Uterus (tissue), 4 donors: ENCODE measurements around the gene RSRP1. TPM values are rescaled to one million over a fixed set of nuclear protein-coding genes. Genes with fewer than 3 reads are reported as not detected.

Experiments
- DNase-seq, 2 donors: peaks; one replicate each; pipeline ENCODE4 v3.0.0-alpha.2; 2019 to 2020
- H3K27ac ChIP-seq, 2 donors: fragments of 200-600 bp; sonication (generic); 1 replicate in 1 of 2; 2 replicates in 1 of 2; pipeline ENCODE4 v1.5.1; 2016 to 2018
- H3K27me3 ChIP-seq, 2 donors: fragments of 200-600 bp; sonication (generic); one replicate each; pipeline ENCODE4 v1.5.1; 2018 to 2019; ENCODE audit warnings: control low read depth in 1 of 2
- H3K36me3 ChIP-seq, 2 donors: fragments of 200-600 bp; sonication (generic); one replicate each; pipeline ENCODE4 v1.5.1; 2019; ENCODE audit warnings: control low read depth in 1 of 2
- H3K4me1 ChIP-seq, 2 donors: fragments of 200-600 bp; sonication (generic); one replicate each; pipeline ENCODE4 v1.5.1; 2018 to 2019; ENCODE audit warnings: control low read depth in 1 of 2
- H3K4me3 ChIP-seq, 2 donors: fragments of 200-600 bp; sonication (generic); 1 replicate in 1 of 2; 2 replicates in 1 of 2; pipeline ENCODE4 v1.5.1; 2018 to 2019; ENCODE audit warnings: mild to moderate bottlenecking in 1 of 2
- H3K9me3 ChIP-seq, 2 donors: fragments of 200-600 bp; sonication (generic); one replicate each; pipeline ENCODE4 v1.5.1; 2019; ENCODE audit warnings: control low read depth in 1 of 2
- CTCF ChIP-seq, 4 experiments: fragments of 200-600 bp in 2 of 4; fragments of 450-650 bp in 2 of 4; sonication (generic) in 2 of 4; IDR thresholded peaks; one replicate each; pipeline ENCODE4 v1.5.1; 2016 to 2019; ENCODE audit warnings: antibody characterized with exemption in 4 of 4, mild to moderate bottlenecking in 2 of 4, moderate library complexity in 1 of 4
- POLR2A ChIP-seq, 2 donors: fragments of 450-650 bp; IDR thresholded peaks; one replicate each; pipeline ENCODE4 v1.6.1; 2016; ENCODE audit warnings: antibody characterized with exemption in 2 of 2, mild to moderate bottlenecking in 1 of 2, moderate library complexity in 1 of 2
- intact Hi-C: fragments of 100-400 bp; cut with DNase I; formaldehyde crosslinking; loops from one replicate; pipeline ENCODE4 v1.15.1; 2023; ENCODE audit warnings: low total_unique reads
- total RNA-seq, 4 donors: library from RNA; depleted of rRNA in 3 of 4; stranded (reverse); fragments of >200 nt in 3 of 4; gene quantifications; one replicate each; pipeline versions ENCODE4 v1.1.0 to v1.2.4, GENCODE V29; 2014 to 2023
- donor health status: DM: yes; HTN: yes; CAD: no.

The RSRP1 gene
- total RNA-seq, 4 donors from 2014 or later = 103 to 232 (median 141) TPM

DNA sequence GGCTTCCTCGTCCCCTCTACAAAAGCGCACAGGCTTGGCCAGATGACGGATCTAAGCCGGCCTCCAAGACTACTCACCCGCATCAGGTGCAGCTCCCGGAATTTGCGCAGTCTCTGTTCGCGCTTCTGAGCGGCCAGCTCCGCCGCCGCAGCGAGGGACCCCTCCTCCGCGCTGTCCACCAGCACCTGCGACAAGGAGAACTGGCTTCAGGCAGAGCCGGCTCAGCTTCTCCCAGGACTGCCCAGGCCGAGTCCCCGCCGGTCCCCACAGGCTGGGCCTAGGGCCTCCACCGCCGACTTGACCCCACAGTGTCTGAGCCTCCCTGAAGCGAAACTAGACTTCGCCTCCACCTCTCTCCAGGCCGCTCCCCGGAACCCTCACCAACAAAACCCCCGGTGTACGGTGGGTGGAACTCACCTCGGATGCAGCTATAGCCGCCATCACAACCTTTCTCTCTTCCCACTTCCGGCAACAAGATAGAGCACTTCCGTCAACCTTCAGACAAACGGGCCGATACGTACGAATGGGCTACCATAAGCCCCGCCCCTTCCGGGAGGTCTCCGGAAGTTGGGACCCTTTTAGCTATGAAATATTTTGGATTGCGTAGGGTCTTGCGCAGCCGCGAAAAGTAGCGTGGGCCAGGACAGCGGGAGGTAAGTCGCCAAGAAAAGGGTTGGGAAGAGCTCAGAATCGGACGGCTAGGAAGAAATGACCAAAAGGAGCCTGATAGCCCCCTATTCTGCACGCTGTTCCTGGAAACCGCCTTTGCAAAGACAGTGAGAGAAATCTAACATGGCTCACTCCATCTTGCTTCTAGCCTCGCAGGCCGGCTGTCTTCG is 15.0 kb downstream of the RSRP1 start, which contains the start of gene SYF2:
Gene SYF2, minus strand, starts transcription at position 476 of the 839 bp plus-strand sequence. Its CDS starts 35 bp downstream, at position 441.
- Histone ChIP-seq H3K4me1 (peaks cover 7 to 9% of the 10 kb centered on the region in 2 donors), H3K27me3 (no peaks in the 10 kb centered on the region), H3K36me3 (no peaks in the 10 kb centered on the region), H3K27ac (peak within 1 kb of the TSS; percentile 90 to 93), H3K9me3 (no peaks in the 10 kb centered on the region), H3K4me3 (peak within 1 kb of the TSS; percentile 80 to 87)
- intact Hi-C loops = no loop called here
- TF ChIP-seq CTCF (IDR thresholded peaks at IDR 0.05) = no peak
- TF ChIP-seq POLR2A (IDR thresholded peaks at IDR 0.05) = peak; percentile 33 to 74
- peak; percentile 93 to 94 for DNase-seq

DNA sequence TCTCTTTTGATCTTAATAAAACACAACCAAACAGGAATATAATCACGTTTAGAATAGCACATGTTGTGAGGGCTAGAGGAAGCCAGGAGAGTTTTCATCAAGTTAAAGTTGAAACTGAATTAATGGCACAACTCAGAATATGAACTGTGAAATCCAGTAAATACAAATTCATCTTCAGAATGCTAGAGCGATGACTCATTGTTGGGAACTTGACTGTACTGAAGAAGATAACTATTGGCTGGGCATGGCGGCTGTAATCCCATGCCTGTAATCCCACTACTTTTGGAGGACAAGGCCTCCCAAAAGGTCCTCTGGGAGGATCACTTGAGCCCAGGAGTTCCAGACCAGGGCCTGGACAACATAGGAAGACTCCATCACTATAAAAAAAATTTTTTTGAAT is 23.8 kb downstream of the RSRP1 start:
- H3K27ac ChIP-seq = no peak overlapping the region
- intact Hi-C loops = no loop called here
- TF ChIP-seq POLR2A (IDR thresholded peaks at IDR 0.05) (no peak), CTCF (IDR thresholded peaks at IDR 0.05) (no peak)
- H3K27me3 ChIP-seq = no peaks in the 10 kb centered on the region
- no peaks in the 10 kb centered on the region for H3K9me3 ChIP-seq
- no peaks in the 10 kb centered on the region for H3K36me3 ChIP-seq
- H3K4me3 ChIP-seq = no peak overlapping the region
- no peak for DNase-seq
- no peaks in the 10 kb centered on the region for H3K4me1 ChIP-seq

DNA sequence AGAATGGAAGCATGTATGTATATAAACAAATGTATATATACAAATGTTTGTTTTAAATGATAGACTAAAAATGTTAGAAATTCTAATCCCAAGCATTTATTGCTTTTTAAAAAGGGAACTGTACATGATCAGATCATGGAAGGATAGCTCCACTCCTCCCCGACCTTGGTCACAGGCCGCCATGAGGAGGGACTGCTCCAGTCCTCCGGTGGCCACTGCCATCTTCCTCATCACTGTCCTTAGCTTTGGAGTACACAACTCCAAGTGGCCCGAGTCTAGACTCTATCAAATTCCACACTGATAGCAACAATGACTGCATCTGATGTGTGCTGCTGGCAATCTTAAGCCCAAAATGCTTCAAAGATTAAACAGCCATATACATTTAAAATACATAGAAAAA is 24.6 kb downstream of the RSRP1 start:
- Histone ChIP-seq H3K4me3 (no peak overlapping the region), H3K27ac (no peak overlapping the region), H3K9me3 (no peaks in the 10 kb centered on the region), H3K4me1 (no peaks in the 10 kb centered on the region), H3K27me3 (no peaks in the 10 kb centered on the region), H3K36me3 (no peaks in the 10 kb centered on the region)
- no peak for DNase-seq
- TF ChIP-seq POLR2A (IDR thresholded peaks at IDR 0.05) = no peak
- TF ChIP-seq CTCF (IDR thresholded peaks at IDR 0.05) = no peak
- intact Hi-C loops = no loop called here

GRCh38 chr1:25220666-25221065 is 26.6 kb downstream of the RSRP1 start:
- DNase-seq = no peak
- H3K36me3 ChIP-seq = no peaks in the 10 kb centered on the region
- no peak for TF ChIP-seq CTCF (IDR thresholded peaks at IDR 0.05)
- TF ChIP-seq POLR2A (IDR thresholded peaks at IDR 0.05) = no peak
- intact Hi-C loops = no loop called here
- no peaks in the 10 kb centered on the region for H3K27me3 ChIP-seq
- no peaks in the 10 kb centered on the region for H3K9me3 ChIP-seq
- no peaks in the 10 kb centered on the region for H3K4me1 ChIP-seq
- no peak overlapping the region for H3K27ac ChIP-seq
- no peak overlapping the region for H3K4me3 ChIP-seq

DNA sequence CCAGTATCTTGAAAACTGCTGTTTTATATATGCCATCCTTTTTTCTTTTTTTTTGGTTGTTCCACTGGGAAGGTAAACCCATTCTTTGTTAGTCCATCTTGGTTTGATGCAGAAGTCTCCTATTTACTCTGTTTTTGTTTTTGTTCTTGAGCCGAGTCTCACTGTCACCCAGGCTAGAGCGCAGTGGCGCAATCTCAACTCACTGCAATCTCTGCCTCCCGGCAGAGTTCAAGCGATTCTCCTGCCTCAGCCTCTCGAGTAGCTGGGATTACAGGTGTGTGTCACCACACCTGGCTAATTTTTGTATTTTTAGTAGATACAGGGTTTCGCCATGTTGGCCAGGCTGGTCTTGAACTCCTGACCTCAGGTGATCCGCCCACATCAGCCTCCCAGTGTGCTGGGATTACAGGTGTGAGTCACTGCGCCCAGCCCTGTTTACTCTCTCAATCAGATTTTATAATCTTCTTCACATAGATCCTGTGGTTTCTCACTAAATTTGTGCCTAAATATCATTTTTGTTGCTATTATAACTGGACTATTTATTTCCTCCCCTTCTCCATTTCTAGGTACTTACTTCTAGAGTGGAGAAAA is 27.5 kb downstream of the RSRP1 start:
- DNase-seq = no peak
- Histone ChIP-seq H3K4me1 (no peaks in the 10 kb centered on the region), H3K36me3 (no peaks in the 10 kb centered on the region), H3K4me3 (no peak overlapping the region), H3K9me3 (no peaks in the 10 kb centered on the region), H3K27ac (no peak overlapping the region), H3K27me3 (no peaks in the 10 kb centered on the region)
- intact Hi-C loops = no loop called here
- TF ChIP-seq CTCF (IDR thresholded peaks at IDR 0.05) (no peak), POLR2A (IDR thresholded peaks at IDR 0.05) (no peak)
